Endothelial cell of umbilical vein (primary cell): Measurements from ENCODE around the gene C11orf21.

Experiments used
- CTCF ChIP-seq, 2 donors: IDR thresholded peaks; 1 replicate in 1 of 2; 2 replicates in 1 of 2; pipeline ENCODE4 v1.5.1; 2011; ENCODE audit warnings: low read length in 2 of 2, mild to moderate bottlenecking in 2 of 2, moderate library complexity in 2 of 2, control low read depth in 1 of 2, inconsistent platforms in 1 of 2, low read depth in 1 of 2; ENCODE audit not compliant: insufficient read depth in 1 of 2; ENCODE audit errors: extremely low read depth in 1 of 2
- EZH2 ChIP-seq: IDR thresholded peaks from 2 replicates; pipeline ENCODE4 v1.6.1; 2012; ENCODE audit warnings: borderline replicate concordance, low read depth, mild to moderate bottlenecking, moderate library complexity, low read length, inconsistent platforms; ENCODE audit not compliant: severe bottlenecking
- POLR2A ChIP-seq: IDR thresholded peaks from 2 replicates; pipeline ENCODE4 v1.6.1; 2012; ENCODE audit warnings: low read depth, mild to moderate bottlenecking, control low read depth, low read length

GRCh38 chr11:2306452-2306823 lies 4.7 kb upstream of the C11orf21 start:
- TF ChIP-seq CTCF (IDR thresholded peaks at IDR 0.05; ENCODE audit: extremely low read depth in 1 of 2, insufficient read depth in 1 of 2, low read depth in 1 of 2, low read length in 2 of 2) = no peak
- TF ChIP-seq POLR2A = no peak
- no peak for TF ChIP-seq EZH2
